SW 1271 (cell line): ENCODE measurements around the gene MLEC.

ENCODE experiments used
- DNase-seq, 2 experiments: peaks; one replicate each; lab custom pipeline; 2025; lab: John Stamatoyannopoulos, UW

The MLEC gene, protein sequence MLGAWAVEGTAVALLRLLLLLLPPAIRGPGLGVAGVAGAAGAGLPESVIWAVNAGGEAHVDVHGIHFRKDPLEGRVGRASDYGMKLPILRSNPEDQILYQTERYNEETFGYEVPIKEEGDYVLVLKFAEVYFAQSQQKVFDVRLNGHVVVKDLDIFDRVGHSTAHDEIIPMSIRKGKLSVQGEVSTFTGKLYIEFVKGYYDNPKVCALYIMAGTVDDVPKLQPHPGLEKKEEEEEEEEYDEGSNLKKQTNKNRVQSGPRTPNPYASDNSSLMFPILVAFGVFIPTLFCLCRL

DNA sequence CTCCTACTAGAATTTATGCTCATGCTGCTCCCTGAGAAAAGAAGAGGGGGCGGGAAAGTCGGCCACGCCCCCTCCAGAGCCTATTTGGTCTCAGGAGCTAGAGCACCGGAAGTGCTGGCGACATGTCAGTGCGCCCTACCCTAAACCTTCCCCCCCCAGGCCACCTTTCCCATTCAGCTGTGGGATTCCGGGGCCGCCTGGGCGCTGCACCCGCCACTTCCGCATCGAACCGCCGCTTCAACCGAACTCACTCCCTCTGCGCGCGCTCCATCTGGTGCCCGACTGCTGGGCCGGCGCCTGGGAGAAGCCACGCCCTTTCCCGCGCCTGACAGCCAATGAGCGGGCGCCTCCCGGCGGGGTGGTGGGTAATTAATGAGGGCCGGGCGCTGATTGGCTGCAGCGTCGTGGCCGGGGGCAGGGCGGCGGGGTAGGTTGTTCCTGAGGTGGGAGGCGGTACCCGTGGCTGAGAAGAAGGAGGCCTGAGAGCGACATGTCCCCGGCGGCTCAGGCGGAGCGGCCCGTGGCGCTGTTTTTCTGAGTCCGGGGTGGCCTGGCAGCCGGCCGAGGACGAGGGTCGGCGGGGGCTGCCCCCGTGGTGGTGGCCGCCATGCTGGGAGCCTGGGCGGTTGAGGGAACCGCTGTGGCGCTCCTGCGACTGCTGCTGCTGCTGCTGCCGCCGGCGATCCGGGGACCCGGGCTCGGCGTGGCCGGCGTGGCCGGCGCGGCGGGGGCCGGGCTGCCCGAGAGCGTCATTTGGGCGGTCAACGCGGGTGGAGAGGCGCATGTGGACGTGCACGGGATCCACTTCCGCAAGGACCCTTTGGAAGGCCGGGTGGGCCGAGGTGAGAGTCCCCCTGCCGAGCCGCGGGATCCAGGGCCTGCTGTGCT lies at the start of gene MLEC:
Gene MLEC, plus strand, starts transcription at position 460 of the 888 bp plus-strand sequence. Its CDS starts 148 bp downstream, at position 608.
- peak; percentile 89 to 97 for DNase-seq

DNA sequence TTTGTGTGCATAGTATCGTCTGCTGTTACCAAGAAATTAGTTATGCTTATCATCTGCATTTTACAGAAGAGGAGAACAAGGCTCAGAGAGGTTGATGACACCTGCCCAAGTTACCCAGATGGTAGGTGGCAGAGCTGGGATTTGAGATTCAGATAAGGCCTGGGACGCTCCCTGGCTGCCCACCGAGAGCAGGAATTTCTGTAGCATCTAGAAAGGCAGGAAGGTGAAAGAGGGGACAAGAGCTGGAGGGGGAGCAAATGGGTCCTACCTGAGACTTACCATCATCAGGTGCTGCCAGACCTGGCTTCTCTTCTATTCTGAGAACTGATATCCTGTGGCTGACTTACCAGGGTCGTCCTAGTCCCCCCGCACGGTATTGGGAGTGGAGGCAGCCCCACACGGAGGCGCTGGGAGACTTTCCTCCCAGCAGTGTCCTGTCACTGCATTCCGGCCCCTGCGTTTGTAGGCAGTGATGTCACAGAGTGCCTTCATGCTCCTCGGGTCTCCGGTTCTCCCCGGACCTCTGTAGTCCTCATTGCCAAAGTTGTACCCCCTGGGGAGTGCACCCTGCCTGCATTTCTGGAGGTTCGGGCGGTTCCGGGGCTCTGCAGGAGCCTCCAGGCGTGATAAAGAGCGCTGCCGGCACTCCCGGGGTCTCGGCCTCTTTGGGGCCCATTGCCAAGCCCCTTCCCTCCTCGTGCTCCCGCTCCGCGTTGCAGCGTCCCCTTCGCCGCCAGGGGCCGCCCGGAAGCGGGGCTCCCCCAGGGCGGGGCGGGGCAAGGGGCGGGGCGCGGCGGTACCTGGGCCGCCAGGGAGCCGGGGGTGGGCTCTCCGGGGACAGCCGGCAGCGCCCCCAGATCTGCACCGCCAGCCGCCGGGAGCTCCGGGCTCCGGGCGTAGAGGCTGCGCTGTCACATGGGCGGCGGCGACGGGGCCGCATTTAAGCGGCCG lies 46.9 kb upstream of the MLEC start, which contains the start of gene CABP1:
Gene CABP1, plus strand, starts transcription at position 856 of the 951 bp plus-strand sequence. Its CDS starts 60 bp downstream, at position 916.
- DNase-seq, result peak in 1 of 2 experiments; percentile 17

DNA sequence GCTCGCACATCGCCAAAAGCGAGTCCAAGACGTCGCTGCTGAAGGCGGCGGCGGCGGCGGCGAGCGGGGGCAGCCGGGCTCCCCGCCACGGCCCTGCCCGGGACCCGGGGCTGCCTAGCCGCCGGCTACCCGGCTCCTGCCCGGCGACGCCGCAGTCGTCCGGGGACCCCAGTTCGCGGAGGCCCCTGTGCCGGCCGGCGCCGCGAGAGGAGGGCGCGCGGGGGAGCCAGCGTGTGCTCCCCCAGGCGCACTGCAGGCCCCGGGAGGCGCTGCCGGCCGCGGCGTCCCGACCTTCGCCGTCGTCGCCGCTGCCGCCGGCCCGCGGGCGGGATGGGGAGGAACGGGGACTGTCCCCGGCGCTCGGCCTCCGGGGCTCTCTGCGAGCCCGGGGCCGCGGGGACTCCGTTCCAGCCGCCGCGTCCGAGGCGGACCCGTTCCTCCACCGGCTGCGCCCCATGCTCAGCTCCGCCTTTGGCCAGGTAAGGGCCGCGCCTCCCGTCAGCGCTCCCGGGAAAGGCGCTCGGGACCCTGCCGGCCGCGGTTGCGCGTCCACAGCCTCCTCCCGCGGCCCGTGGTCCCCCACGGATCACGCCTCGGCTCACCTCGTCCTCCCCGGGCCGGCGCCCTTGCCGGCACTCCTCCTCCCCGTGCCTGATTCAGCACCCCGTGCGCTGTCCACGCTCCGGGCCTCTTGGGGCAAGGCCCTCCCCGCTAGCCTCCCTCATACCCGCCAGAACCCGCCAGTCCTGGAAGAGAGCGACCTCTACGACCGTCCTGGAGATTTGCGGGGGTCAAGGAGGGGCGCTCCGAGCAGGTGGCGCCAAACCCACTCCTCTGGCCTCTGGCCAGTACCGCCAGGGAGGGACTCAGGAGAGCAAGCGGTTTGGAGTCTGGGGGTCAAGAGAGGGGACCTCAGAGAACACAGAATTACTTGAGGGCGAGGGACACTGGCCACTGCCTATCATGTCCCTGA lies 45.8 kb upstream of the MLEC start:
- DNase-seq, result no peak

DNA sequence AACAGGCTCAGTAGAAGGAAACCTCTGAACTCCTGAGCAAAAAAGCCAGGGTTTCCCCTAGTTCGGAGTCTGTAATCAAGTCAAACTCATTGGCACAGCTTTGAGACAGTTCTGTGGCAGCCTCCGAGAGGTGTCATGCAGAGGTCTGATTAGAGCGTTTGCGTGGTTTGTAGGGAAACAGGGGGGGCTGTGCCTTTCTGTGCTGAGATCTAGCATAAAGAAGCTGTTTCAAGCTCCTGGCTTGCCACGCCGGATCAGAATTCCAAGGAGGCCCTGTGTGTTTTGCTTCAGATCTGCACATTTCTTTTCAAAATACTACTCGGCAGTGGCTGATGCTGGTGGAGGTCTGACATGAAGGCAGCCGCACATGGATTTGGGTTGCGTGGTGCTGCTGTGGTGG lies 44.8 kb upstream of the MLEC start:
- DNase-seq, result no peak

DNA sequence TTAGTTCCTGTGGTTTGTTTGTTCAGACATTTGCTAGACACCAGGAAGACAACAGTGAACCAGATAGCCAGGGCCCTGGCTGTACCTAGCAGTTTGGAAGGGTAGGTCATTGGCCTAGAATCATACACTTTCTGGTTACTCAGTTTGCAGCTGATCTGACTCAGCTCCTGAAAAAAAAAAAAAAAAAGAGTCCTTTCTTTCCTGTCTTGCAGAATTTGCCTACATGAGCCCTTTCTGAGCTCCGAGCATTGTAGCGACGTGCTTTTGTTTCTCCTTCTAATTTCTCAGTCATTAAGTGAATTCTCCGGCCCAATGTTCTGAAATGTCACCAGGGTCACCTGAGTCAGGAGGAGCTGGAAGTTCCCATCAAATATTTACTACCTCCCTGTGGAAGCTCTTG lies 44.1 kb upstream of the MLEC start:
- no peak for DNase-seq

DNA sequence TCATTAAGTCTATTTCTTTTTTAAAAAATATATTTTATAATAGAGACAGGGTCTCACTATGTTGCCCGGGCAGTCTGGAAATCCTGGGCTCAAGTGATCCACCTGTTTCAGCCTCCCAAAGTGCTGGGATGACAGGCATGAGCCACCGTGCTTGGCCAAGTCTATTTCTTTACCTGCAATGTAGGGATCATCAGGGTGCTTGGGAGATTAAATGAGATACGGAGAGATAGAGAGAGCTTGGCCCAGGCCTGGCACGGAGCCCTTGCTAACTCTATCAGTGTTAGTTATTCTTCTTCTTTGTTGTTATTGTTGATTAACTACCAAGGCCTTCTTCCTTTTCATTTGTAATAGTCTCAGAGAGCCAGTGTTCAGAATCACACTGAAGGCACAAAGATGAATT lies 43.4 kb upstream of the MLEC start:
- no peak for DNase-seq

DNA sequence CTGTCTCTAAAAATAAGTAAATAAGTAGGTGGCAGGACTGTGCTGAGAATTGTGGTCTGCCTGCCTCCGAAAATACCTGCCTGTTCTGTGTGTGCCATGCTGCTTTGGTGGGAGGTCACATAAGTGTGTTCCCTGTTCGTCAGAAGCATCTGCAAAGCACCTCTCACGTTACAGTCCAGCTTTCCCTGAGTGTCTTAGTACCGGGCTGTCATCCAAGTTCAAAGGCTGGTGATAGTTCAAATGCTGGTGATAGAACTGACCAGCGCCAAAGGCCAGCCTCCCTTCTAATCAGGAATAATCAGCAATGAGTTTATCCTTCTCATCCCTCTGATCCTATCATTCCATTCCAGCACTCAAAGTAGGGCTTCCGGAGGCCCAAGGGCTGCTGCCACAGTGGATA lies 40.9 kb upstream of the MLEC start:
- no peak for DNase-seq

DNA sequence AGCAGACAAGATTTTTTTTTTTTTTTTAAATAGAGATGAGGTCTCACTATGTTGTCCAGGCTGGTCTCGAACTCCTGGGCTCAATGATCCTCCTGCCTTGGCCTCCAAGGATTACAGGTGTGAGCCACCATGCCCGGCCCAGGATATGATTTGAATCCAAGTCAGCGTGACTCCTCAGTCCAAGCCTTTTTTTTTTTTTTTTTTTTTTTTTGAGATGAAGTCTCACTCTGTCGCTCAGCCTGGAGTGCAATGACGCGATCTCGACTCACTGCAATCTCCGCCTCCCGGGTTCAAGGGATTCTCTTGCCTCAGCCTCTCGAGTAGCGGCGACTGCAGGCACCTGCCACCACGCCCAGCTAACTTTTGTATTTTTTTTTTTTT lies 39.6 kb upstream of the MLEC start:
- no peak for DNase-seq

DNA sequence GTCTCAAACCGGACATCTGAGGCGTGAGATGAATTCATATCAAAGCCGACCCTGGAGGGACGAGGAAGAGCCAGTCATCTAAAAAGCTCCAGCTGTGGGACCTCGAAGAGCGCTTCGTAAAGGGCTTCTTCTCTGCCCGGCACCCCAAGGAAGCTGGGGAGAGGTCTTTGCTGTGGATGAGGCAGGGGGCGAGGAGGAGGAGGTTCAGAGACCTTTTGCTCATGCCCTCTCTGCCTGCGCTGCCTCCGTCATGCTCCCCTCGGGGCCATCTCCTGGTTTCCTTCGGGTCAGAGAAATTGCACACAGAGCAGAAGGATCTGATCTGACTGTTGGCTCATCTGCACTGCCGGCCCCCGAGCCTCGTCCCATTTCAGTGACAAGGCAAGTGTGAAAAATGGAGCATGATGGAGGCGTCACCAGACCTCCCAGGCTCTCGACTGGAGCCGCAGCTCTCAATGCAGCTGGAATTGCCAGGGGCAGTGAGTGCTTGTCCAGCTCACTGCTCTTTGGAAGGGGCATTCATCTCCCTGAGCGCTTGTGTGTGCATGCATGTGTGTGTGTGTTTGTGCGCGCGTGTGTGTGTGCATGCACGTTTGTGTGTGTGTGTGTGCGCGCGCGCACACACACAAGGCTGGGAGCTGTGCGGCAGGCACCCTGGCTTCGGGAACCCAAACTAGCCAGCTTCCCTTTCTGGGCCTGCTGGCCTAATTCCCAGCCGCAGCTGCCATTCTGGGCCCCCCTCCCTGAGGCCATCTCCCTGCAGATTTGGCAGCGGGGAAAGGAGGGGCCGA lies 37.3 kb upstream of the MLEC start:
- no peak for DNase-seq

DNA sequence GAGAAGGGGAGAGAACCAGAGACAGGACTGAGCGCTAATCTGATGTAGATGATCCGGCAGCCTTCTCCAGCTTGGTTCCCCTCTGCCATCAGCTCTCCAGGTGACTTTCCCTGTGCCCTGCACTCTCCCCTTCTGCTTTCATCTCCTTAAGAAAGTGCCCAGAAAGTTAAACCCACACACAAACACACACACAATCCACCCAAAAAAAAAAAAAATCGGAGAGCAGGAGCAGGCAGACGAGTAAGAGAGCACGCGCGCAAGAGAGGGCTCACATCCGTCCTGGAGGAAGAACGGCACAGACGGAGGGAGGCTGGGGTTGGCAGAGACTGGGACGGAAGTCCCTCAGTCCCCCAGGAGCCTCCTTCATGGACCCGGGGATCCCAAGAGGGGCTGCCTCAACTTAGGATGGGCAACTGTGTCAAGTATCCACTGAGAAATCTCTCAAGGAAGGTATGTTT lies 36.7 kb upstream of the MLEC start:
- DNase-seq, result no peak

DNA sequence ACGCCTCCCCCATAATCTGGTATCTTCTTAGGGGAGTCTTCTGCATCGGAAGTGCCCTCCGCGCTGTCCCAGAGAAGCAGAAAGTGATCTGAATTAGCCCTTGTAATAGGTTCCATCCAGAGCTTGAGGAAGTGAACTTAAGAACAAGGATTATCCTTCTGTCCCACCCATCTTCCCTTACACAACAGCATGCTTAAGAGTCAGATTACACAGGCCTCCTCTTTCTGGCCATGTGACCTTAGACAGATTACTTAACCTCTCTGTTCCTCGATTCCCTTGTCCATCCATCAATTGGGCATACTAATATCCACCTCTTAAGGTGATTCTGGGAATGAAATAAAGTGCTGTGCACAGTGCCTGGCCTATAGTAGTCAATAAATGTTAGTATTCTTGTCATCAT lies 35.1 kb upstream of the MLEC start:
- DNase-seq, result no peak

DNA sequence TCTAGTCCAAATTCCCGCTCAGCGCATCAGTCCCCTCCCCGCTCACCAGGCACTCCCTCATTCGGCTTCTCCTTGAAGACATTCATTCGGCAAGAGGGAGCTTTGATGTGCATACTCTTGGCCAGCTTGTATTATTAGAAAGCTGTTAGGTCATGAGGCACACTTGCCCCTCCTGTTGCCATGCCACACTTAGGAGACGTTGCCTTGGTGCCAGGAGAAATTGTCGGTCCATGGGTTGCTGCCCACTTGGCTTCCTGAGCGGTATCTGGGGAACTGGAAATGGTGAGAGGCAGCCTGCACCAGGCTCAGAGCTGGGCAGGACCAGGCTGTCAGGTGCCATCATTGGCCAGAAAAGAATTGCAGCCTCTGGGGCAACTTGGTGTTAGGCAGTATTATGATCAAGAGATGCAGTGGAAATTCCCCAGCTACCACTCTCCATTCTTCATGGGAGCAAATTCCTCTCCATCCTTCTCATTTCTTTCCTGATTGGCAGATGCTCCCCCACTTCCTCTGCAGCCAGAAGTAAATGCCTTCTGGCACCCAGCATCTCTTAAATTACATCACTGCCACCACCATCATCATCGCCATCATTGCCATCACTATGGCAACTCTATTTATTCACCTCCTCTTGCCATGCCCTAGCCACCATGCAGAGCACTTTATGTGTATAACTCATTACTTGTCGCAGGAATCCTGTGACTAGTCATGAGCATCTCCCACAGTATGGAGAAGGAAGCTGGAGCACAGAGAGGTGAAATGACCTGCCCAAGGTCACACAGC lies 34.1 kb upstream of the MLEC start:
- no peak for DNase-seq

DNA sequence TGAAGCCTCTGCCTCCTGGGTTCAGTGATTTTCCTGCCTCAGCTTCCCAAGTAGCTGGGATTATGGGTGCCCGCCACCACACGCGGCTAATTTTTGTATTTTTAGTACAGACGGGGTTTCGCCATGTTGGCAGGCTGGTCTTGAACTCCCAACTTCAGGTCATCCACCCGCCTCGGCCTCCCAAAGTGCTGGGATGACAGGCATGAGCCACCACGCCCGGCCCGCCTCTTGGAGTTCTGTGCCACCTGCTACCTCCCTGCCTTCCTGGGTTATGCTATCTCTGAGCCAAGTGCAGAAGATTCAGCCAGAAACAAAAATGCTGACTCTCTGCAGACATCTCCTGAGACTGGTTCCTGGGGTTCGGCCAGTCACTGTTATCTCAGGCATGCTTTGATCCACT lies 33.3 kb upstream of the MLEC start:
- DNase-seq, result no peak

DNA sequence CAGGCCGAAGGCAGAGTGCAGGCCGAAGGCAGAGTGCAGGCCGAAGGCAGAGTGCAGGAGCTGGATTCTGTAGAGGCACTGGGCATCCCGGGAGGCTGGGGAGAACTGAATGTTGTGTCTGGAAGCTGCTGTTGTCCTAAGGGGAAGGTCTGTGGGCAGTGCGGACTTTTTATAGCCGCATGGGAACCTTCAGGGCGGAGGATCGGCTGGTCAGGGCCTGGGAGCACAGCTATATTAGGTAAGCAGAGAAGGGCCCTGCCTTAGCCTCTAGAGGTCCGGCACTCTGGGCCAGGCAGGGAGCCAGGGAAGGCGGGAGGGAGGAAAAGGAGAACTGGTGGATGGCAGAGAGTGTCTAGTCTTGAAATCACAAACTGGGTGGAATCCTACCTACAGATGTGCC lies 32.3 kb upstream of the MLEC start:
- no peak for DNase-seq

DNA sequence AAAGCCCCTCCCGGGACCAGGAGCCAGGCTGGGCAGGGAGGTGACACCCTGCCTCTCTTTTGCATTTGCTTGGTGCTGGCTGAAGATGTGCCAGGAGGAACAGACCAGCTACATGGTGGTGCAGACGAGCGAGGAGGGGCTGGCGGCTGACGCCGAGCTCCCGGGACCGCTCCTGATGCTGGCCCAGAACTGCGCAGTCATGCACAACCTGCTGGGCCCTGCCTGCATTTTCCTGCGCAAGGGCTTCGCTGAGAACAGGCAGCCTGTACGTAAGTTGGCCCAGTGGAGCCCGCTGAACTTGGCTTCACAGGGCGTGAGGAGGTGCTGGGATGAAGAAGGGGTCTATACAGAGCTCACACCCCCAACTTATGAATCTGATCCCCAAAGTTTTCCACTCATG lies 30.9 kb upstream of the MLEC start:
- DNase-seq, result no peak

DNA sequence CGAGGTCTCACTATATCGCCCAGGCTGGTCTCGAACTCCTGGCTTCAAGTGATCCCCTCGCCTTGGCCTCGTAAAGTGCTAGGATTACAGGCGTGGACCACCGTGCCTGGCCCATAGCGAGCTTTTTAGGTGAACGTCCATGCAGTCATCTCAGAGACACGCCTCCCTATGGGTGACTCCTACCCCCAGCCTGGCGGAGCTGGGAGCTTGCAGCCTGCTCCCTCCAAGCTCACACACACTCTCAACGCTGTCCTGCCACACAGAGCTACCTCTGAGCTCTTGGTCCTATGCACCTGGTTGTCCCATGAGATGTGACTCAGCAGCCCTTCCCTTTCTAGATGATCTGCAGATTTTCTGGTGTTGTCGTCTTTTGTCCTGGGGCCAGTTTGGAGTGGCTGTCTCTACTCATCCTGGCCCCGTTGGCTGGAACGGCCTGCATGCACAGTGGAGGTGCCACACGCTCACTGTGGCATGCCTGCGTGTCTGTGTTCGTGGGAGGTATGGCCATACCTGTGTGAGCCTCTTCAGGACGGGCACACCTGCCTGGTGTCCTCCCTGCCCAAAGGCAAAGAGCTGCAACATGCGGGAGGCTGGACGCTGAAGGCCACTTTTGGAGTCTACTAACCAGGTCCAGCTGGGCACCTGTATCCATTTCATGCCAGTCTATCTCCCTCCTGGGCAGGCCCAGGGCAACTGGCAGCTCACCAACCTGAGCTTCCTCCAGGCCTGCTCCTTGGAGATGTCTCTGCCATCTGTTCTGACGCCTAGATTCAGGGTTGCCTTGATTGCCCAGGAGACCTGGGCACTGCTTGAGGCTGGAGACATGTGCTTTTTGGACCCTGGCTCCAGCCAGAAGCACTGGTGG lies 28.4 kb upstream of the MLEC start:
- DNase-seq, result no peak

DNA sequence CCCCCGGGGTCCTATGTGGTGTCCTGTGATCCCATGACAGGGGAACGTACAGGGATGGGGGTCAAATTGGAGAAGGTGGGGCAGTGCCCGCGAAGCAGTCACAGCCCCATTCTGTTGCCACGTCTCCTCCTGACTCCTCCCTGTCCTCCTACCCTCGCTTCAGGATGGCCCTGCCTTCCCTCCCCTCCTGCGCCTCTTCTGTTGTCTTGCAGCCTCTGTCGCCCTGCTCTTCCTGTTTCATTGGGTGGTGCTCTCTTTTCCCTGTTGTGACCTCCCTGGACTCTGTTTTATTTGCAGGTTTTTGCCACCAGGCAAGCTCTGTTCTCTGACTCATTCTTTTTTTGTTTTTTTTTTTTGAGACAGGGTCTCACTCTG lies 27.8 kb upstream of the MLEC start:
- DNase-seq, result no peak

DNA sequence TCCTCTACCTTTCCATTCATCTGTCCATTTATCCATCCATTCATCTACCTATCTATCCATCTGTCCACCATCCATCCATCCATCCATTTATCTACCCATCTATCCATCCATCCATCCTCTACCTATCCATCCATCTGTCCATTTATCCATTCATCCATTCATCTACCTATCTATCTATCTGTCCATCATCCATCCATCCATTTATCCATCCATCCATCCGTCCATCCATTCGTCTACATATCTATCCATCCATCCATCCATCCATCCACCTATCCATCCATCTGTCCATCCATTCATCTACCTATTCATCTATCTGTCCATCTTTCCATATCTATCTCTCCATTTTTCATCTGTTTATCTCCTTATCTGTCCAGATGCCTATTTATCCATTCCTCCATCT lies 25.5 kb upstream of the MLEC start:
- DNase-seq, result no peak
